CD4-positive, alpha-beta T cell (primary cell): Measurements from ENCODE around the gene HMCN2. TPM values are rescaled to one million over a fixed set of nuclear protein-coding genes. Genes with fewer than 3 reads are reported as not detected.

Experiments used
- ATAC-seq: fragments of 200-7000 bp; cut with Tn5 transposase; one replicate; pipeline ENCODE4 v1.10.0; 2022; ENCODE audit warnings: mild to moderate bottlenecking; ENCODE audit not compliant: poor library complexity
- CTCF ChIA-PET: fragments of 350-600 bp; sonication (Branson Sonifier 250); formaldehyde crosslinking; loops from one replicate; lab custom pipeline; 2021; ENCODE audit warnings: antibody characterized with exemption, inconsistent platforms; lab: Charles Lee
- POLR2A ChIA-PET: fragments of 350-600 bp; sonication (Branson Sonifier 250); formaldehyde crosslinking; loops from one replicate; lab custom pipeline; 2021; ENCODE audit warnings: antibody characterized with exemption, inconsistent platforms; lab: Charles Lee
- DNase-seq, 14 experiments: peaks; one replicate each; pipeline ENCODE4 v3.0.0-alpha.2; 2013 to 2020; ENCODE audit warnings: mixed read lengths in 2 of 14
- H3K27ac ChIP-seq, 2 donors: one replicate each; pipeline versions ENCODE4 v1.5.1 to v1.7.0; 2013; ENCODE audit warnings: low read length in 2 of 2, low read depth in 1 of 2, mild to moderate bottlenecking in 1 of 2
- H3K27me3 ChIP-seq, 2 experiments: 1 replicate in 1 of 2; 2 replicates in 1 of 2; pipeline versions ENCODE4 v1.6.1 to v1.7.0; 2013; ENCODE audit warnings: low read length in 2 of 2, control low read depth in 1 of 2, mild to moderate bottlenecking in 1 of 2, moderate library complexity in 1 of 2; ENCODE audit not compliant: insufficient read depth in 2 of 2, control insufficient read depth in 1 of 2
- H3K36me3 ChIP-seq: one replicate; pipeline ENCODE4 v1.6.1; 2013; ENCODE audit warnings: low read length, control low read depth; ENCODE audit not compliant: insufficient read depth
- H3K4me1 ChIP-seq: one replicate; pipeline ENCODE4 v1.6.1; 2013; ENCODE audit warnings: low read length, control low read depth; ENCODE audit not compliant: insufficient read depth
- H3K4me3 ChIP-seq: one replicate; pipeline ENCODE4 v1.5.1; 2013; ENCODE audit warnings: mild to moderate bottlenecking, low read length, moderate library complexity
- H3K9me3 ChIP-seq, 2 experiments: 1 replicate in 1 of 2; 2 replicates in 1 of 2; pipeline versions ENCODE4 v1.6.1 to v1.7.0; 2013; ENCODE audit warnings: low read length in 2 of 2, mild to moderate bottlenecking in 2 of 2, control low read depth in 1 of 2, moderate library complexity in 1 of 2; ENCODE audit not compliant: control insufficient read depth in 1 of 2, insufficient read depth in 1 of 2
- H3K27ac Mint-ChIP-seq: one replicate; pipeline ENCODE4 v1.8.0; 2020; ENCODE audit warnings: mixed read lengths
- H3K27me3 Mint-ChIP-seq: one replicate; pipeline ENCODE4 v1.8.0; 2021; ENCODE audit warnings: mixed read lengths
- H3K36me3 Mint-ChIP-seq: one replicate; pipeline ENCODE4 v1.8.0; 2021; ENCODE audit warnings: low read depth, mixed read lengths
- H3K4me1 Mint-ChIP-seq: one replicate; pipeline ENCODE4 v1.8.0; 2021; ENCODE audit warnings: low read depth, mixed read lengths
- H3K4me3 Mint-ChIP-seq: one replicate; pipeline ENCODE4 v1.8.0; 2020; ENCODE audit warnings: mild to moderate bottlenecking, mixed read lengths
- H3K9me3 Mint-ChIP-seq: one replicate; pipeline ENCODE4 v1.8.0; 2020; ENCODE audit warnings: mixed read lengths
- intact Hi-C, 2 experiments: fragments of 100-400 bp; cut with DNase I in 1 of 2; cut with micrococcal nuclease in 1 of 2; formaldehyde crosslinking; loops; one replicate each; pipeline versions ENCODE4 v1.15.1 to v1.9.0; 2023 to 2025; cut with DNase I, micrococcal nuclease
- total RNA-seq, 174 experiments: library from RNA in 2 of 174; stranded (reverse) in 2 of 174; gene quantifications; one replicate each; pipeline ENCODE4 v1.2.3 and lab custom pipeline; 2021 to 2026
- TF ChIP-seq, protein P1 (sequence below): fragments of 200-600 bp; IDR thresholded peaks from one replicate; pipeline ENCODE4 v1.8.0; 2022; ENCODE audit warnings: antibody characterized with exemption, mild to moderate bottlenecking

Gene HMCN2
- total RNA-seq, 2 experiments from 2014 or later, result not detected

DNA sequence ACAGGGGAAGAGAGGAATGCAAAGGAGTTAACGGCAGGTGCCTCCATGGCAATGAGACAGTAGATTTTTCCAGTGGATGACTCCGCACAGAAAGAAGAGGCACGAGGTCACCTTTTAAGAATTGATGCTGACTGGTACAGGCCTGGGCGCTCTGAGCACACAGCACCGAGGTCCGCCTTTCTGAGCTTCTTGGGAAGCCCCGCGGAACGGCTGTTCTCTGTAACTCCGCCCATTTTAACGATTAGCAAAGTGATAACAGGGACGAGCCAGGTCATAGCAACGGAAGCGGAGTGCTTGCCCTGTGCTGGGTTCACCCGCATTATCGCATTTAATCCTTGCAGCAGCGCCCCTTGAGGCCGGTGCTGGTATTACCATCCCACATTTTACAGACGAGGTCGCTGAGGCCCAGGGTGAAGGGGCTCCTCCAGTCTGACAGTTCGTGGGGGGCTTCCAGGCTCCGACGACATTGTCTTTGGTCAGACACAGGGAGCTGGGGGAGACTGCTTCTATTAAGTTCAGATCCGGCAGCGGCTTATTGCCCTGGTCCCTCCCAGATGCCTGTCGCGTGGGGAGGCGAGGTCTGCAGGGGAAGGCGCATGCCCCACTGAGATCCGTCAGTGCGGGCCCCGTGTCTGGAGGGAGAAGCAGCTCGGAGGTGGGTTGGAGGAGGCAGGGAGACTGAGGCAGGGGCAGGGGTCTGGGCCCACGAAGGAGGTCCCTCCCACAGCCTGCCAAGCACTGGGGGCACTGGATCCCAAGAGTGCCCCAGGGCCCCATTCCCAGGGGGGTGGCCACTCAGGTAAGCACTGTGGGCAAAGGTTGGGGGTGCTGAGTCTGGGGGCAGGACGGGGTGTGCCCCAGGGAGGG lies 22.3 kb upstream of the HMCN2 start:
- no peaks in the 10 kb centered on the region for H3K9me3 ChIP-seq
- peaks cover 27% of the 10 kb centered on the region for H3K4me1 Mint-ChIP-seq
- no peaks in the 10 kb centered on the region for H3K9me3 Mint-ChIP-seq
- no peak overlapping the region for H3K27ac Mint-ChIP-seq
- TF ChIP-seq, protein P1, sequence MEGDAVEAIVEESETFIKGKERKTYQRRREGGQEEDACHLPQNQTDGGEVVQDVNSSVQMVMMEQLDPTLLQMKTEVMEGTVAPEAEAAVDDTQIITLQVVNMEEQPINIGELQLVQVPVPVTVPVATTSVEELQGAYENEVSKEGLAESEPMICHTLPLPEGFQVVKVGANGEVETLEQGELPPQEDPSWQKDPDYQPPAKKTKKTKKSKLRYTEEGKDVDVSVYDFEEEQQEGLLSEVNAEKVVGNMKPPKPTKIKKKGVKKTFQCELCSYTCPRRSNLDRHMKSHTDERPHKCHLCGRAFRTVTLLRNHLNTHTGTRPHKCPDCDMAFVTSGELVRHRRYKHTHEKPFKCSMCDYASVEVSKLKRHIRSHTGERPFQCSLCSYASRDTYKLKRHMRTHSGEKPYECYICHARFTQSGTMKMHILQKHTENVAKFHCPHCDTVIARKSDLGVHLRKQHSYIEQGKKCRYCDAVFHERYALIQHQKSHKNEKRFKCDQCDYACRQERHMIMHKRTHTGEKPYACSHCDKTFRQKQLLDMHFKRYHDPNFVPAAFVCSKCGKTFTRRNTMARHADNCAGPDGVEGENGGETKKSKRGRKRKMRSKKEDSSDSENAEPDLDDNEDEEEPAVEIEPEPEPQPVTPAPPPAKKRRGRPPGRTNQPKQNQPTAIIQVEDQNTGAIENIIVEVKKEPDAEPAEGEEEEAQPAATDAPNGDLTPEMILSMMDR, result peak; percentile 98
- POLR2A ChIA-PET, result no interaction called here
- no peaks in the 10 kb centered on the region for H3K27me3 ChIP-seq
- intact Hi-C loops, result no loop called here
- H3K27ac ChIP-seq, result no peak overlapping the region
- peak; percentile 64 to 88 (median 80) for DNase-seq
- no peaks in the 10 kb centered on the region for H3K36me3 Mint-ChIP-seq
- H3K4me3 Mint-ChIP-seq, result peak overlapping the region; percentile 57
- H3K27me3 Mint-ChIP-seq, result no peaks in the 10 kb centered on the region
- H3K4me1 ChIP-seq, result peaks cover 30% of the 10 kb centered on the region
- CTCF ChIA-PET, result no interaction called here
- H3K36me3 ChIP-seq, result no peaks in the 10 kb centered on the region
- ATAC-seq, result peak; percentile 85
- H3K4me3 ChIP-seq, result peak overlapping the region; percentile 25

DNA sequence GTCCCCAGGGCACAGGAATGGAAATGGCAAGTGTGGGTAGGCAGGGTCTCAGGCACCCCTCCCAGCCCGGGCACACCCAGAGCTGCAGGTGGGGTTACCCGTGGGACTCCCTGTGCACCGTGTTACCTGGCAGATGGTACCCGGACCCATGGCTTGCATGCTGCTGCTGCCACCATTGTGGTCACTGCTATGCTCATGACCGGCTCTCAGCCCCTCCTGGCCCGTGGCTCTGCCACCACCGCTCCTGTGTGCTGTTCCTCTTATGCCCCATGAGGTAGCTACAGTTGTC lies 21.7 kb upstream of the HMCN2 start:
- TF ChIP-seq, protein P1, result no peak
- no peaks in the 10 kb centered on the region for H3K36me3 ChIP-seq
- intact Hi-C loops, result no loop called here
- H3K4me1 ChIP-seq, result peaks cover 30% of the 10 kb centered on the region
- H3K27ac ChIP-seq, result no peak overlapping the region
- POLR2A ChIA-PET, result no interaction called here
- no peak overlapping the region for H3K4me3 ChIP-seq
- no peak overlapping the region for H3K4me3 Mint-ChIP-seq
- CTCF ChIA-PET, result no interaction called here
- H3K9me3 ChIP-seq, result no peaks in the 10 kb centered on the region
- no peaks in the 10 kb centered on the region for H3K9me3 Mint-ChIP-seq
- H3K27me3 ChIP-seq, result no peaks in the 10 kb centered on the region
- no peak overlapping the region for H3K27ac Mint-ChIP-seq
- no peaks in the 10 kb centered on the region for H3K36me3 Mint-ChIP-seq
- H3K4me1 Mint-ChIP-seq, result peaks cover 27% of the 10 kb centered on the region
- no peak for DNase-seq
- H3K27me3 Mint-ChIP-seq, result no peaks in the 10 kb centered on the region
- no peak for ATAC-seq

DNA sequence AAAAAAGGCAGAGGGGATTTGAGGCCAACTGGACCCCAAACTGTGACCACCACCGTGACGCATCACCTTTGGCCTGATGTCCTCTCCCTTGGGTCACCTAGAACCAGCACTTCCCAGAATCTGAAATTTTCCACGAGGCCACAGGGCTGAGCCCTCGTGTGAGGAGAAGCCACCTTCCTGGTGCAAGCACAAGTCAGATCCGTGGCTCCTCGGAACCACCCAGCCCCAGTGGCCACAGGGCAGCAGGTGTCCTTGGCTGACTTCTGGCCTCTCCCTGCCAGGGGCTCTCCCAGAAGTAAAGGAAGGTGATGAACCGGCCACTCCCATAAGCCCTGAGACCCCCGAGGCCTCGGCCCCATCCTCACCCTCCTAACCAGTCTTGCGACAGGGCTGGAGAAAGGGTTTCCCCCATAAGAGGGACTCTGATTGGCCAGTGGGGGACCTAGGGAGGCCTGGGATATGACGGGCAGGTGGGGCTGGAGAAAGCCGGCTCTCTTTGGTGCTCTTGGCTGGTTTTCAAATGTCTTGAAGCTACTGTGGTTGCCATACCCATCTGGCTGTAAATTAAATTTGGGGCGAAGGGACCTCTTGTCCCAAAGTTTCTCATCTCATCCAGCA lies 20.9 kb upstream of the HMCN2 start:
- Mint-ChIP-seq H3K27ac (no peak overlapping the region), H3K36me3 (no peaks in the 10 kb centered on the region), H3K27me3 (no peaks in the 10 kb centered on the region), H3K4me3 (no peak overlapping the region), H3K4me1 (peaks cover 24% of the 10 kb centered on the region), H3K9me3 (no peaks in the 10 kb centered on the region)
- DNase-seq, result no peak
- H3K27me3 ChIP-seq, result no peaks in the 10 kb centered on the region
- H3K4me3 ChIP-seq, result no peak overlapping the region
- intact Hi-C loops, result no loop called here
- TF ChIP-seq, protein P1, result no peak
- no peak overlapping the region for H3K27ac ChIP-seq
- H3K9me3 ChIP-seq, result no peaks in the 10 kb centered on the region
- no peaks in the 10 kb centered on the region for H3K36me3 ChIP-seq
- ATAC-seq, result no peak
- CTCF ChIA-PET, result no interaction called here
- H3K4me1 ChIP-seq, result peaks cover 28% of the 10 kb centered on the region
- POLR2A ChIA-PET, result no interaction called here
